Measurements from ENCODE around the gene PURB.

- no peak for TF ChIP-seq CTCF (conservative IDR thresholded peaks at IDR 0.05 in 1 of 2, IDR thresholded peaks at IDR 0.05 in 1 of 2; ENCODE audit: extremely low read depth in 1 of 2, insufficient read depth in 1 of 2, low read depth in 1 of 2, low read length in 2 of 2)
- no peak for TF ChIP-seq EZH2 (IDR thresholded peaks at IDR 0.05; ENCODE audit: borderline replicate concordance, low read length)
Measured at GRCh38 chr7:44858161-44858560, 27.2 kb downstream of the PURB start.
